Left renal cortex interstitium (tissue), 4 donors: ENCODE data around the gene PGPEP1. TPM values are rescaled to one million over a fixed set of nuclear protein-coding genes. Genes with fewer than 3 reads are reported as not detected.
A peak's percentile ranks its signal among the peaks of the same experiment; 100 is the strongest.

Experiments used
- DNase-seq, 4 donors: peaks; one replicate each; pipeline ENCODE4 v3.0.0-alpha.2; 2013; ENCODE audit warnings: low read depth in 4 of 4, low spot score in 2 of 4, missing footprints in 1 of 4
- polyA plus RNA-seq, 4 donors: library from polyadenylated mRNA; unstranded; fragments of 120-200 nt; gene quantifications; one replicate each; pipeline ENCODE4 v1.2.1, GENCODE V29; 2013; ENCODE audit not compliant: insufficient read length in 4 of 4

The PGPEP1 gene
- polyA plus RNA-seq, 4 donors: 21.2 to 31.5 (median 26.5) TPM

- peak in 3 of 4 donors; percentile 75 to 88 (median 82) for DNase-seq
These were observed 74.9 kb downstream of the PGPEP1 start for GRCh38 chr19:18415178-18415867.

GRCh38 chr19:18416778-18417249, 76.4 kb downstream of the PGPEP1 start:
- DNase-seq: peak in 2 of 4 donors; percentile 85 to 89

- peak in 1 of 4 donors; percentile 72 for DNase-seq
These were observed 77.0 kb downstream of the PGPEP1 start for GRCh38 chr19:18417250-18418028.

- no peak for DNase-seq
These were observed 77.7 kb downstream of the PGPEP1 start for GRCh38 chr19:18418029-18418482.

- no peak for DNase-seq
These were observed 78.2 kb downstream of the PGPEP1 start for GRCh38 chr19:18418483-18419194.

GRCh38 chr19:18419195-18419698, 78.8 kb downstream of the PGPEP1 start, which contains the start of gene SSBP4:
TSS of gene SSBP4 (plus strand) at chr19:18419398. CDS start at chr19:18419649, 251 bp downstream.
- DNase-seq: no peak

Other genes with a start within 250 kb of the PGPEP1 start
- gene MAST3, start 242.8 kb upstream of the PGPEP1 start, polyA plus RNA-seq: 1 to 10 TPM; 3.5 to 9.6 (median 6.3) TPM
- gene PIK3R2, start 187.4 kb upstream of the PGPEP1 start, polyA plus RNA-seq: 10 to 100 TPM; 27.8 to 39.6 (median 34.3) TPM
- 10 to 100 TPM; 12.4 to 22.4 (median 15.3) TPM for gene IFI30, start 166.8 kb upstream of the PGPEP1 start, polyA plus RNA-seq
- 10 to 100 TPM in 2 of 4 donors, 1 to 10 TPM in 2; 8.1 to 12.1 (median 10.6) TPM for gene MPV17L2, start 147.4 kb upstream of the PGPEP1 start, polyA plus RNA-seq
- 1 to 10 TPM; 4.6 to 5.8 (median 5.3) TPM for gene RAB3A, start 136.6 kb upstream of the PGPEP1 start, polyA plus RNA-seq
- 1 to 10 TPM; 1.1 to 2.1 (median 1.4) TPM for gene PDE4C, start 114.2 kb upstream of the PGPEP1 start, polyA plus RNA-seq
- gene IQCN, start 66.1 kb upstream of the PGPEP1 start, polyA plus RNA-seq: 10 to 100 TPM in 2 of 4 donors, 1 to 10 TPM in 2; 3.4 to 13.8 (median 8.9) TPM
- gene JUND, start 59.0 kb upstream of the PGPEP1 start, polyA plus RNA-seq: 100 to 1,000 TPM in 2 of 4 donors, 10 to 100 TPM in 2; 75.4 to 102 (median 91.3) TPM
- gene LSM4, start 17.5 kb upstream of the PGPEP1 start, polyA plus RNA-seq: 100 to 1,000 TPM in 2 of 4 donors, 10 to 100 TPM in 2; 90.4 to 134 (median 105) TPM
- gene GDF15, start 45.6 kb downstream of the PGPEP1 start, polyA plus RNA-seq: 10 to 100 TPM in 1 of 4 donors, 1 to 10 TPM in 3; 5.5 to 19.2 (median 8.2) TPM
- gene LRRC25, start 57.0 kb downstream of the PGPEP1 start, polyA plus RNA-seq: 1 to 10 TPM in 2 of 4 donors, under 1 TPM in 2; 0.79 to 1.9 (median 1.1) TPM
- 100 to 1,000 TPM in 3 of 4 donors, 10 to 100 TPM in 1; 56.3 to 130 (median 114) TPM for gene SSBP4, start 78.8 kb downstream of the PGPEP1 start, polyA plus RNA-seq
- gene ISYNA1, start 97.5 kb downstream of the PGPEP1 start, polyA plus RNA-seq: 100 to 1,000 TPM in 3 of 4 donors, 10 to 100 TPM in 1; 85.7 to 154 (median 134) TPM
- 10 to 100 TPM in 3 of 4 donors, 1 to 10 TPM in 1; 8.3 to 13.8 (median 12.3) TPM for gene ELL, start 181.5 kb downstream of the PGPEP1 start, polyA plus RNA-seq
- gene FKBP8, start 203.0 kb downstream of the PGPEP1 start, polyA plus RNA-seq: 100 to 1,000 TPM; 155 to 215 (median 193) TPM
- 10 to 100 TPM; 55.5 to 75.7 (median 67.6) TPM for gene KXD1, start 217.3 kb downstream of the PGPEP1 start, polyA plus RNA-seq
- 1,000 to 10,000 TPM in 1 of 4 donors, 100 to 1,000 TPM in 3; 710 to 1,047 (median 838) TPM for gene UBA52, start 231.3 kb downstream of the PGPEP1 start, polyA plus RNA-seq
- 10 to 100 TPM; 22.5 to 51.3 (median 38.4) TPM for gene REX1BD, start 248.2 kb downstream of the PGPEP1 start, polyA plus RNA-seq